Activated naive CD8-positive, alpha-beta T cell treated with anti-CD3 and anti-CD28 coated beads for 36 hours (primary cell): ENCODE measurements around the gene FZR1. TPM values are rescaled to one million over a fixed set of nuclear protein-coding genes. Genes with fewer than 3 reads are reported as not detected.

Experiments
- DNase-seq: peaks from one replicate; pipeline ENCODE4 v3.0.0; 2021
- H3K27ac Mint-ChIP-seq: one replicate; pipeline ENCODE4 v1.8.0; 2022; ENCODE audit warnings: mild to moderate bottlenecking, moderate library complexity, mixed read lengths
- H3K27me3 Mint-ChIP-seq: one replicate; pipeline ENCODE4 v1.8.0; 2022; ENCODE audit warnings: mild to moderate bottlenecking, mixed read lengths
- H3K36me3 Mint-ChIP-seq: one replicate; pipeline ENCODE4 v1.8.0; 2021; ENCODE audit warnings: mild to moderate bottlenecking, mixed read lengths
- H3K4me1 Mint-ChIP-seq: one replicate; pipeline ENCODE4 v1.8.0; 2021; ENCODE audit warnings: mixed read lengths
- H3K4me3 Mint-ChIP-seq: one replicate; pipeline ENCODE4 v1.8.0; 2022; ENCODE audit warnings: mild to moderate bottlenecking, moderate library complexity, mixed read lengths
- H3K9me3 Mint-ChIP-seq: one replicate; pipeline ENCODE4 v1.8.0; 2022; ENCODE audit warnings: mixed read lengths
- total RNA-seq, 2 experiments: library from RNA; stranded (reverse); gene quantifications; one replicate each; pipeline ENCODE4 v1.2.3, GENCODE V29; 2021

FZR1 gene
- total RNA-seq, 2 experiments from 2014 or later = 32.6 to 39.6 TPM

DNA sequence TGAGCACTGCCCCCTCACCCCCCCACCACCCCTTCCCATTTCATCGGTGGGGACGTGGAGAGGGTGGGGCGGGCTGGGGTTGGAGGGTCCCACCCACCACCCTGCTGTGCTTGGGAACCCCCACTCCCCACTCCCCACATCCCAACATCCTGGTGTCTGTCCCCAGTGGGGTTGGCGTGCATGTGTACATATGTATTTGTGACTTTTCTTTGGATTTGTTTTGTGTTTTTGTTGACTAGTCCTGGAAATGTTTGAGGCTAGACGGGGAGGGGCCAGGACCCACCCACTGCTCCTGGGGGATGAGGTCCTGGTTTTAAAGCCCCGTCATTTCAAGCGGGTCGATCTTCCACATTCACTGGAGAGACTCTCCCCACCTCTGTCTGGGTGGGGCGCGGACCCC is 29.9 kb downstream of the FZR1 start:
- H3K36me3 Mint-ChIP-seq = peaks cover 16% of the 10 kb centered on the region

DNA sequence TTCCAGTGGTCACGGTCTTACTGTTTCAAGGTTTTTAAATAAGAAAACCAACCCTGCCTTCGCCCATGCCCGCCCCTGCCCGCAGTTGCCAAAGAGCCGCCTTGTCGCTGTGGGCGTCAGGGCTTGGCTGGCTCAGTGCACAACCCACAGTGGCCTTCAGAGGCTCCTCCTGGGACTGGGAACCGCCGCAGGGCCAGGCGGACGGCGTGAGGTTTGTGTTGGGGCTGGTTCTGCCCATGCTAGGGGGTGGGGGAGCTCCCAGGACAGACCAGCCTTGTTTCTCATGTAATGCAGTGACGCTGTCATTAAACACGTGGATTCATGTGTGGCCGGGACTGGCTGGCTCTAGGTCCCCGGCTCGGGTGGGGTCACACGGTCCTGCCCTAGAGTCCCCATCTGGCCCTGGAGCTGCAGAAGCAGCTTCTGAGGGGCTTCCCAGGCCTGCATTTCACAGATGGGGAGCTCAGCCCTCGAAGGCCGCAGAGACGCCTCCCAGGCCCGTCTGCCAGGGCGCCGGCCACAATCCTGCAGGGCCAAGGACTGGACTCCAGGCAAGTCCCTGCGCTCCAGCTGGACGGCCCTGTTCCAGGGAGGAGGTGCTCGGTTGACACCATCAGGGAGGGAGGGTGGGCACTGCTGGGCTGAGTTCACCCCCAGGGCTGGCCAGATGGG is 30.5 kb downstream of the FZR1 start:
- no peaks in the 10 kb centered on the region for H3K9me3 Mint-ChIP-seq
- no peak overlapping the region for H3K4me3 Mint-ChIP-seq
- H3K4me1 Mint-ChIP-seq = no peaks in the 10 kb centered on the region
- no peak for DNase-seq
- H3K27me3 Mint-ChIP-seq = no peaks in the 10 kb centered on the region
- H3K27ac Mint-ChIP-seq = no peak overlapping the region
- H3K36me3 Mint-ChIP-seq = peaks cover 12% of the 10 kb centered on the region

More for the DNA sequence above, 29.9 kb downstream of the FZR1 start:
- no peaks in the 10 kb centered on the region for H3K4me1 Mint-ChIP-seq
- H3K27me3 Mint-ChIP-seq = no peaks in the 10 kb centered on the region
- no peak overlapping the region for H3K4me3 Mint-ChIP-seq
- H3K27ac Mint-ChIP-seq = no peak overlapping the region
- H3K9me3 Mint-ChIP-seq = no peaks in the 10 kb centered on the region
- no peak for DNase-seq

DNA sequence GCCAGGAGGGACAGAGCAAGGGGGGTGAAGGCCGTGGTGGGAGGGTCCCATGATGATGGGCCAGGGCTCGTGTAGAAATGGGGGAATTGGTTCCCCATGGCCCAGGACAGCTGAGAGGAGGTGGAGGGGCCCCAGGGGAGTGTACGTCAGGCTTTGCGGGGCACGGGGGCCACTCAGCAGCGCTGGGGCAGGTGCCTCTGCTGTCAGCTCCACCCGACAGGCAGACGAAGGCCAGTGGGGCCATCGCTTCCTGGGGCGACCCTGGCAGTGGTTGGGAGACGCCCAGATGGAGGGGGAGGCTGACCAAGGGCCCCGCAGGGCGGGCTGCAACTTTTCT is 31.0 kb downstream of the FZR1 start:
- no peaks in the 10 kb centered on the region for H3K4me1 Mint-ChIP-seq
- H3K27me3 Mint-ChIP-seq = no peaks in the 10 kb centered on the region
- DNase-seq = no peak
- no peak overlapping the region for H3K4me3 Mint-ChIP-seq
- H3K36me3 Mint-ChIP-seq = peaks cover 12% of the 10 kb centered on the region
- no peaks in the 10 kb centered on the region for H3K9me3 Mint-ChIP-seq
- no peak overlapping the region for H3K27ac Mint-ChIP-seq

DNA sequence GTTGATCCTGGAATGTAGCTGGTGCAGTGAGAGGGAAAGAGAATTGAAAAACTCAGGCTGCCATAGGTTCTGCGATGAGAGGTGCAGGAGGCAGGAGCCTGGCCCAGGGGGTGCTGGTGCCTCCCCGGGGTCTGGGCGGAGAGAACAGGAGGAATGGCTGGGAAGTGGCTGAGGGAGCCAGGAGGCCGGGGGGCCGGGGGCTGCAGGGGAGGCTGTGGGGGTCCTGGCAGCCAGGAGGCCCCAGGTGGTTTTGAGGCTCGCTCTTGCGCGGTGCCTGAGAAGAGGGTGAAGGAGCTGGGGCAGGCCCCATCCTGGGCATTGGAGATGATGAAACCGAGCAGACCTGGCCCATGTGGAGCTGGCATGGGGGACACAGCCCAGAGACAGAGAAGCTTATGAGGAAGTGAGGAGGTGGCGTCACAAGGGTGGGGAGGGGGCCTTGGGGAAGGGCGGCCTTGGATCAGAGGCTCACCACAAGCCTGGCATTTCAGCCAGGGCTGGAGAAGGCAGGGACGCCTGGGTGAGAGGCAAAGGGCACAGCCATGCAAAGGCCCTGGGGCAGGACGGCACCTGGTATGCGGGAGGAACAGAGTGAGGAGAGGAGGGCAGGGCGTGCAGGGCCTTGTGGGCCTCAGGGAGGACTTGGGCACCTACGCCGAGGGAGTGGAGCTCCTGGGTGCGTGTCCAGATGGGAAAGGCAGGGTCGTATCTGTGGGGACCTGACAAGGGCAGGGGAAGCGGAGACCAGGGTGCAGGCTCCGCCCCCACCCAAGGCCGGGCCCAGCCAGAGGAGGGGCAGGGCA is 31.5 kb downstream of the FZR1 start:
- H3K9me3 Mint-ChIP-seq = no peaks in the 10 kb centered on the region
- peak overlapping the region; percentile 60 for H3K27ac Mint-ChIP-seq
- no peak overlapping the region for H3K4me3 Mint-ChIP-seq
- peaks cover 10% of the 10 kb centered on the region for H3K36me3 Mint-ChIP-seq
- DNase-seq = no peak
- no peaks in the 10 kb centered on the region for H3K27me3 Mint-ChIP-seq
- H3K4me1 Mint-ChIP-seq = no peaks in the 10 kb centered on the region

DNA sequence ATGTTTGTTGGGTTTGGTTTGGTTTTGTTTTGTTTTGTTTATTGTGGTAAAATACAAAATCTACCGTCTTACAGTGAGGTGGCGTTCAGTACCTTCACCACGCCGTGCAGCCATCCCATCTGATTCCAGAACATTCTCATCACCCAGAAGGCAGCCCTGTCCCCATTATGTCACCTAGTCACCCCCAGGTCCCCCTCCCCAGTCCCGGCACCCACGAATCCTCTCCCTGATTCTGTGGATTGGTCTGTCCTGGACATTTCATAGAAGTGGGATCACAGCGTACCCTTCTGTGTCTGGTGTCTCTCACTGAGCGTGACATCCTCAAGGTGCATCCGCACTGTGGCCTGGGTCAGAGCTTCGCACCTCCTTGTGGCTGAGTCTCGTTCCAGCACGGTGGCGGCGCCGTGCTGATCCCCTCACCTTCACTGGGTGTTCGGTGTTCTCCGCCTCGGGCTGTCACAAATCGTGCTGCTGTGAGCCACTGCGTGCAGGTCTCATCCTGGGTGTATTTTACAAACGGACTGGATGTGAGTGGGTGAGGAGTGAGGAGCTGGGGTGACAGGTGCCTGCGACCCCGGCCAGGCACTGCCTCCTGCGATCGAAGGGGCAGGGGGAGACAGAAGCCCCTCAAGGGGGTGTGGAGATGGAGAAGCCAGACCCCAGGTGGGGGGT is 32.3 kb downstream of the FZR1 start:
- no peak for DNase-seq
- H3K9me3 Mint-ChIP-seq = no peaks in the 10 kb centered on the region
- no peaks in the 10 kb centered on the region for H3K4me1 Mint-ChIP-seq
- H3K27me3 Mint-ChIP-seq = no peaks in the 10 kb centered on the region
- peaks cover 10% of the 10 kb centered on the region for H3K36me3 Mint-ChIP-seq
- no peak overlapping the region for H3K4me3 Mint-ChIP-seq
- no peak overlapping the region for H3K27ac Mint-ChIP-seq

DNA sequence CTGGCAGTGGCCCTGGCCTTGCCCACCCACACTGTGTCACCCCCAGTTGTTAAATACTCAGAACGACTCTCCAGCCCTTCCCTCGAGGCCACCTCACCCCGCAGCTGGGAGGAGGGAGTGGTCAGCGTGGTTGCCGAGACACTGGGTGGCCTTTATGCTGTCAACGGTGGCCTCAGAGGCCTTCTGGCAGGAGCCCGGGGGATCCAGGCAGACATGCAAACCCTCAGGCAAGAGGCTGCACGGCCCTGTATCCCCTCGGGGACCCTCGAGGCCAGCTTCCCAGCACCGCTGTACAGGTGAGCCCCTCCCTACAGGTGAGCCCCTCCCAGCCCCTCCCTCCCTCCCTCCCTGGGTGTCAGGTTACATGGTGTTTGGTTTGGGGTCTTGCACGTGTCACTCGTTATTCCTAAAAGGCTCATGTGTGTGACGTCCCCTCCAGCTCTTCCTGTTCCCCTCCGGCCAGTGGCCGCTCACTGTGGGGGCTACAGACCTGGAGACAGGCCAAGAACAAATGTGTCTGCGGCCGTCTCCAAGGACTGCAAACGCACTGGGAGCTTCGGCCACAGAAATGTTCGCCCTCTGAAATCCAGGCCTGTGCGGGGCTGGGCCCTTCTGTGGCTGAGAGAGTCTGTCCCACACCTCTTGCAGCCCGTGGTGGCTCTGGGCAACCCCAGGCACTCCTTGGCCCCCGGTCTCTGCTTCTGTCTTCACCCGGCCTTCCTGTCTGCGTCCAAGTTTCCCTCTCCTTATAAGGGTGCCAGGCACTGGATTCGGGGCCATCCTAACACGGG is 33.0 kb downstream of the FZR1 start, which contains the start of gene TEKTIP1:
TSS of gene TEKTIP1 (plus strand) at position 210 of the 791 bp plus-strand sequence. CDS start at position 214, 4 bp downstream.
- no peak within 1 kb of the TSS for H3K4me3 Mint-ChIP-seq
- no peaks in the 10 kb centered on the region for H3K4me1 Mint-ChIP-seq
- H3K27ac Mint-ChIP-seq = no peak within 1 kb of the TSS
- H3K9me3 Mint-ChIP-seq = no peaks in the 10 kb centered on the region
- H3K27me3 Mint-ChIP-seq = no peaks in the 10 kb centered on the region
- DNase-seq = no peak
- H3K36me3 Mint-ChIP-seq = peaks cover 10% of the 10 kb centered on the region

DNA sequence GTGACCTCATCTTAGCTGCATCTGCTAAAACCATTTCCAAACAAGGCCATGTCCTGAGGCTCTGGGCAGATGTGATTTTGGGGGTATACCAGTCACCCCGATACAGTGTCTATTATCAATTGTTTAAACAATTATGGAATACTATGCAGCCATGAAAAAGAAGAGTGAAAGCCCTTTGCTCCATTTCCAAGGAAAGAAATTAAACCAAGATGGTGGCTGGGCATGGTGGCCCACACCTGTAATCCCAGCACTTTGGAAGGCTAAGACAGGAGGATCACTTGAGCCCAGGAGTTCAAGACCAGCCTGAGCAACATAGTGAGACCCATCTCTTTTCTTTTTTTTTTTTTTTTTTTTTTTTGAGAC is 33.6 kb downstream of the FZR1 start:
- H3K27ac Mint-ChIP-seq = no peak overlapping the region
- no peak for DNase-seq
- H3K27me3 Mint-ChIP-seq = no peaks in the 10 kb centered on the region
- no peak overlapping the region for H3K4me3 Mint-ChIP-seq
- H3K4me1 Mint-ChIP-seq = no peaks in the 10 kb centered on the region
- no peaks in the 10 kb centered on the region for H3K9me3 Mint-ChIP-seq
- peaks cover 10% of the 10 kb centered on the region for H3K36me3 Mint-ChIP-seq

DNA sequence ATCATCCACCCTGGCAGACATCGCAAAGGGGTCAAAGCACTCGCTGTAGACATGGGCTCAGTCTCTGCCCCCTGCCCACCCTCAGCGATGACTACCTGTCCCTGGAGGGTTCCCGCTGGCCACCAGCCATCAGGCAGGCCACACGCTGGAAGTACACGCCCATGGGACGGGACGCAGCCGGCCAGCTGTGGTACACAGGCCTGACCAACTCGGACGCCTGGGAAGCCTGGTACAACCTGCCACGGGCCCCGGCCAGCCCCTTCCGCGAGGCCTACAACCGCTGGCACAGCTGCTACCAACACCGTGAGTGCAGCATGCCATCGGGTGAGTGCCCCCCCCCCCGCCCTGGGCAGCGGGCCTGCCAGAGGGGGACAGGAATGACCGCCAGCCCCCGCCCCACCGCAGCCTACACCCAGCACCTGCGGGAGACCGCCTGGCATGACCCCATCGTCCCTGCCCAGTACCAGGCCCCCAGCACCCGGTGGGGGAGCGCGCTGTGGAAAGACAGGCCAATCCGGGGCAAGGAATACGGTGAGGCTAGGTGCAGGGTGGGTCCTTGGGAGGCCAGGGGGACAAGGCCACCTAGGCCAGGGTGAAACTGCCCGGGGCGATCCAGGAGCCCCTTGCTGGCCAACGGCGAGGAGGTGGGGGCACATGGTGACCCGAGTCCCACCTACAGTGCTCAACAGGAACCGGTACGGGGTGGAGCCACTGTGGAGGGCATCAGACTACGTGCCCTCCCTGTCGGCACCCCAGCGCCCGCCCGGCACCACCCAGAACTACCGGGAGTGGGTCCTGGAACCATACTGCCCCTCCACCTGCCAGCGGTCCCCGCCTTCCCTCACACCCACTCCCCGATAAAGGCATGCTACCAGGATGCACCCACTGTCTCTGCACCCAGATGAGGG is 37.3 kb downstream of the FZR1 start:
- no peak for DNase-seq
- no peak overlapping the region for H3K27ac Mint-ChIP-seq
- H3K27me3 Mint-ChIP-seq = no peaks in the 10 kb centered on the region
- no peak overlapping the region for H3K4me3 Mint-ChIP-seq
- H3K36me3 Mint-ChIP-seq = peaks cover 16% of the 10 kb centered on the region
- peaks cover 5% of the 10 kb centered on the region for H3K4me1 Mint-ChIP-seq
- no peaks in the 10 kb centered on the region for H3K9me3 Mint-ChIP-seq

DNA sequence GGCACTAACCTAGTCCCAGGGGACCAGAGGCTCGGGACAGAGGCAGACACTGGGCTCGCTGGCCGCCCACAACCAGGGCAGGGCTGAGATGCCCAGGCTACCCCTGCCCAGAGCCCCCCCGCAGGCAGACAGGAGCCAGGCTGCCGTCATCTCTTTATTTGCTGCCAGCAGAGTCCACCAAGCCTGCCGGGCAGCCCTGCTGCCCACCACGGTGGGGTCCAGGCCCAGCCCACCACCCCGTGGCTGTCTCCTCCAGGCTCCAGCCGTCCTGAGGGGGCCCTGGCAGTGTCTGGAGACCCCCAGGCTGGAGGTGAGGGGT is 37.9 kb downstream of the FZR1 start:
- H3K4me3 Mint-ChIP-seq = no peak overlapping the region
- peaks cover 5% of the 10 kb centered on the region for H3K4me1 Mint-ChIP-seq
- H3K9me3 Mint-ChIP-seq = no peaks in the 10 kb centered on the region
- DNase-seq = no peak
- no peaks in the 10 kb centered on the region for H3K27me3 Mint-ChIP-seq
- H3K27ac Mint-ChIP-seq = no peak overlapping the region
- peaks cover 16% of the 10 kb centered on the region for H3K36me3 Mint-ChIP-seq

DNA sequence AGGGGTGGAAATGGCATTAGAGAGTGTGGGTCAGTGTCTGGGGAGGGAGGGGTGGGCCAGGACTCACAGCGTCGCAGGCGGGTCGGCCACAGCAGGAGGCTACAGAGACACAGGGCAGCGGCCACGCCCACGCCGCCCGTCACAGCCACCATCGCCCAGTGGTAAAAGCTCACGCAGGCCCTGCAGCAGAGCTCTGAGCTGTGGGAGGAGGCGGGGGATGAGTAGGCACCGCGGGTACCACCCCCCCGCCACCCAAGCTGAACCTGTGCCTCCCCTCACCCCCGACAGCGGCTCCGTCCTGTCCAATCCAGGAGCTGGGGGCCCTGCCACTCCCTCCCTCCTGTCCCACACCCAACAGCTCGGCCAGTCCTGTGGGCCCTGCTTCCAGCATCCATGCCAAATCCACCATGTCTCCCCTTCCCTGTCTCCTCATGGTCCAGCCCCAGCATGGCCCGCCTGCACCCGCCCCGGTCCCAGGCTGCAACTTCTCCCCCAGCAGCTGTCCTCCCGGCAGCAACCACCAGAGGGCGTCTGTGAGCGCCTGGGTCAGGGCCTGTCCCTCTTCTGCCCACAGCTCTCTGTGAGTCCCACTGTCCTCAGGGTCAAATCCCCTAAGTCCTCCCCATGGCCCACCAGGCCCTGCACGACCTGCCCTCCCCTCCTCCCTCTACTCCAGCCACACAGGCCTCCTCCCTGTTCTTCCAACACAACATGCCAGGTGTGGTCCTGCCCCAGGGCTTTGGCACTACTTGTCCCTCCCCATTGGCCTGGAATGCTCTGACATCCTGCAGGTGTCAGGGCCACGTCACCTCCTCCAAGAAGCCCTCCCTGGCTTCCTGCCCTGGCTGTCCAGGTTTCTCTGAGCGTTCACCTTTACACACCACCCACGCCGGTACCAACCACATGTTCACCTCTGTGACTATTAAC is 38.9 kb downstream of the FZR1 start:
- Mint-ChIP-seq H3K9me3 (no peaks in the 10 kb centered on the region), H3K27ac (peak overlapping the region; percentile 45), H3K27me3 (no peaks in the 10 kb centered on the region), H3K4me3 (no peak overlapping the region), H3K4me1 (peaks cover 7% of the 10 kb centered on the region), H3K36me3 (peaks cover 10% of the 10 kb centered on the region)
- peak; percentile 76 for DNase-seq

DNA sequence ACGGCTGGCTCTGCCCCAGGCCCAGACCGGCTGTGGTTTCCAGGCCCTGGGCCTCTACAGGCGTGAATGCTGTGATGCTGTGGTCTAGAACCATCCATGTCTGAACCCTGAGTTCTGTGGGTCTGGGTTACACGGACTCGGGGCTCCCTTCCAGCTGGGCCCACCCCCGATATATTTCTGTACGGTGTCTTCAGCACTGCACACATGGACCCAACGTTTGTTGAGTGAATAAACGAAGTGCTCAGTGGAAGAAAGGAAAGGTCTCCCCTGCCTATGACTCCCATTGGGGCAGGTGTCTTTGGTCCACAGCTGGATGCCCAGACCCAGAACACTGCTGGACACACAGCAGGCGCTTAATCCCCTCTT is 39.5 kb downstream of the FZR1 start:
- no peak overlapping the region for H3K4me3 Mint-ChIP-seq
- peak overlapping the region; percentile 36 for H3K27ac Mint-ChIP-seq
- peaks cover 7% of the 10 kb centered on the region for H3K4me1 Mint-ChIP-seq
- DNase-seq = no peak
- H3K36me3 Mint-ChIP-seq = peaks cover 10% of the 10 kb centered on the region
- no peaks in the 10 kb centered on the region for H3K27me3 Mint-ChIP-seq
- H3K9me3 Mint-ChIP-seq = no peaks in the 10 kb centered on the region

DNA sequence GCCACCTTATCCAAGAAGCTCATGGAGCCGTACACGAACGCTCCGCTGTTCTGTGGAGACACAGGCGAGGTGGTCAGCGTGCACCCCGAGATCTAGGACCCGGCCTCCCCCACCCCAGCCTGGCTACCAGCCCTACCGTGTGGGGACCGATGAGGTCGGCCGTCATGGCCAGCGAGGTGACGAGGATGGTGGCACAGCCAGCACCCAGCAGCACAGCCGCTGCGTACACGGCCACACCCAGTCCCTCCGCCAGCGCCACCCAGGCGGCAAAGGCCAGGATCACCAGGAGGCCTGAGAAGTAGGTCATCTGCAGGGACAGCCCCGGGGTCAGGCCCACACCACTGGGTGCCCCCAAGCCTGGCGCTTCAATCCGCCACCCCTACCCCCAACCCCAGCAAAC is 40.0 kb downstream of the FZR1 start:
- Mint-ChIP-seq H3K4me1 (peaks cover 7% of the 10 kb centered on the region), H3K9me3 (no peaks in the 10 kb centered on the region), H3K27me3 (no peaks in the 10 kb centered on the region), H3K4me3 (no peak overlapping the region), H3K27ac (peak overlapping the region; percentile 36), H3K36me3 (peaks cover 12% of the 10 kb centered on the region)
- no peak for DNase-seq

DNA sequence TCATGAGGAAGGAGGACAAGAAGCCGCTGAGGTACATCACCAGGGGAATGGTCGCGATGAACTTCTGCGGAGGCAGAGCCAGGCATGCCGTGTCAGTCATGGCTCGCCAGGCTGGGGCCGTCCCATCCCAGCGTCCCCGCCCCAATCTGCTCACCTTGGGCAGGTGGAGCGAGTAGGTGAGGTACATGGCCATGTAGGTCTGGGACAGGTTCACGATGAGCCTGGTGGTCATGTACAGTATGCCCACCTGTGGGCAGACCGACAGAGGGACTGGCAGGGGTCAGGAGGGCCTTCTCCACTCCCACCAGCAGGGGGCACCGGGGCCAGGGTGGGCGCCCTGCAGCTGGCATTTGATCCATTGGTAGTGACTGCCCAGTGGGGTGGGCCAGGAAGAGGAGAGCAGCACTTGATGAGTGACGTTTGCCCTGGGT is 41.2 kb downstream of the FZR1 start:
- H3K9me3 Mint-ChIP-seq = no peaks in the 10 kb centered on the region
- no peak overlapping the region for H3K27ac Mint-ChIP-seq
- peaks cover 12% of the 10 kb centered on the region for H3K36me3 Mint-ChIP-seq
- peak; percentile 44 for DNase-seq
- peaks cover 12% of the 10 kb centered on the region for H3K4me1 Mint-ChIP-seq
- no peaks in the 10 kb centered on the region for H3K27me3 Mint-ChIP-seq
- H3K4me3 Mint-ChIP-seq = no peak overlapping the region
